GM19240 (cell line): ENCODE measurements around the gene CMSS1.
"Not testable (repeated sequence)": the region's sequence is repeated elsewhere in the genome, so short reads cannot be mapped to it uniquely, and the experiment has no call there.

ENCODE experiments used
- DNase-seq: peaks from one replicate; pipeline ENCODE4 v3.0.0; 2011; ENCODE audit warnings: low spot score; ENCODE audit not compliant: insufficient read length

CMSS1 gene

DNA sequence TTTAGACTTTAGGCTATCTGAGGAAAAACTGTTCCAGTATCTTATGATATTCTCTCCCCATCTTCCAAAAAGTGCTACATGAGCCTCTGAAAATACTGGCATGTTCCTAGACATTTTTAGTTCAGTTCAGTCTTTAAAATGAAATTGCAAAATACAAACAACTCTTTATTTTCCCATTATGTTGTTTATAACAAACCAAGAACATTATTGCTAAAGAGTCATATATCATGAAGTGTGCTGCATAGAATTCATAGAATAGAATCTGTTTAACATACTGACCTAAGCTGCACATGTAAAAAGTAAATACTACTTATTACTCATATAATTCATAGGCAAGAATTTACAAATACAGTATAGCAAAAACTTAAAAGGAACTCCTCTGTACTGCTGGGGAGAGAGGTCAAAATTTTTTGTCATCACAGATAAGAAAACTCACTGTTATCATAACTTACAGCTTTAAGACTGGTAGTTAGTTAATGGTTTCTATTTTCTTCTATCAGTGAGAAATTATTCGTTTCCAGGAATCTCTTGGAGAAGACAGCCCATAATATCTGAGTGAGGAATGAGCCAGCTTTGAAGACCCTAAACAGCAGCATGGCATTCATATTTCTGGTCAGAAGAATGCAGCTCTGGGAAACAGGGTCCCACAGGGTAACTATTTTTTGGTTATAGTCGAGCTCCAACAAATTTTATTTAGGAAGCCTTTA is 264.5 kb downstream of the CMSS1 start:
- DNase-seq, result no peak

GRCh38 chr3:100082714-100083113 is 265.1 kb downstream of the CMSS1 start:
- DNase-seq, result no peak

- no peak for DNase-seq
Measured at GRCh38 chr3:100083209-100083608, 265.5 kb downstream of the CMSS1 start.

DNA sequence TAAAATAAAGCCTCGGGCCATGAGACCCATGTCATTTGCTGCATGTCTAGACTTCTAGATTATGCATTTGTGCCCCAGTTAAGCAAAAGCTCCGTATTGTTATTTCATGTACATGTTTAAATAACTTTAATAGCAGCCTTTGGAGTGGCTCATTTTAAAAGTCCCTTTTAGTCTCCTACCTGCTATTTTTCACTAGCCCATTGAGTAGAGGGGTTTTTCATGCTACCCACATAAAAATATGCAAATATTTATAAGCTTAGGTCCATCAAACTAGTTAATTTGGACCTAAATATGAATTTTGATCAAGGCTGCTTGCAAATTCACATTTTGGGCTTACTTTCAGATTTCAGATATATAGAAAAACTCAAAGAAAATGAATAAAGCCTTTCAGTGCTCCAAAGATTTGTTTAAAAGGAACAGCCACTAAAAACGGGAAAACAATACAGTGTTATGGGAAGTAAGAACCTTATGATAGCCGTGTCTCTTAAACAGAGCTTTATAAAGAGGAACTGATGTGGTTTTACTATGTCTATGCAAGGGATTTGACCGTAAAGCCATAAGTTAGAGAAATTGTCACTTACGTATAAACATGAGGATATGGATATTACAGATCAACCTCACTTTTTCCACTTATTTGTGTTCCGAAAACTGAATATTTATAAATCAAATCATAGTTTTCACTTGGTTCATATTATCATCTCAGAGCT is 266.6 kb downstream of the CMSS1 start:
- DNase-seq, result no peak

DNA sequence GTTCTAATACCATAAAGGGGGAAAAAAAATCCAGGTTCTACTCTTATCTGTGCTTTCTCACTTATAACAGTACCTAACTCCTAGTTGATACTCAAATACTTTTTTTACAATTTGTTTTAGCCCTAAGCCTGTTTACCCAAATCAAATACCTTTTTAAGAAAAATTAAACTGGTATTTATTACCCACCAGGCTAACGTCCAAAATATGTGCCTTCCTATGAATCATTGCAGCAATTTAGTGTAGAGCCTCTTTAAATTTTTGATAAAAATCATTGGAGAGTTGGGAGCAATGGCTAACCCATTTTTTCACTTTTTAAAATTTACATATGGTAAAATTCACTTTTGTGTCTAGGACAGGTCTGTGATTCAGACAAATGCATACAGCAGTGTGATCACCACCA is 268.7 kb downstream of the CMSS1 start:
- no peak for DNase-seq

DNA sequence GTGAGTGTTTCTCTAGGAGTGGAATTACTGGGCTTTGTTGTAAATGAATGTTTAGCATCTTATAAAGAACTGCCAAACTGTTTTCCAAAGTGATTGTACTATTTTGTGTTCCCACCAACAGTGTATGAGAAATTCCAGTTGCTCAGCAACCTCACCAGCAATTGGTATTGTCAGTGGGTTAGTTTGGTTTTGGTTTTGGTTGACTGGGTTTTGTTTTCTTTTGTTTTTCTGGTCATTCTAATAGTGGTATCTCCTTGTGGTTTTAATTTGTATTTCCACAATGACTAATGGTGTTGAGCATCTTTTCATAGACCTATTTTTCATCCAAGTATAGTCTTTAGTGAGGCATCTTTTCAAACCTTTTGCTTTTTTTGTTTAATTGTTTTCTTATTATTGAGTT is 269.5 kb downstream of the CMSS1 start:
- DNase-seq, result no peak

DNA sequence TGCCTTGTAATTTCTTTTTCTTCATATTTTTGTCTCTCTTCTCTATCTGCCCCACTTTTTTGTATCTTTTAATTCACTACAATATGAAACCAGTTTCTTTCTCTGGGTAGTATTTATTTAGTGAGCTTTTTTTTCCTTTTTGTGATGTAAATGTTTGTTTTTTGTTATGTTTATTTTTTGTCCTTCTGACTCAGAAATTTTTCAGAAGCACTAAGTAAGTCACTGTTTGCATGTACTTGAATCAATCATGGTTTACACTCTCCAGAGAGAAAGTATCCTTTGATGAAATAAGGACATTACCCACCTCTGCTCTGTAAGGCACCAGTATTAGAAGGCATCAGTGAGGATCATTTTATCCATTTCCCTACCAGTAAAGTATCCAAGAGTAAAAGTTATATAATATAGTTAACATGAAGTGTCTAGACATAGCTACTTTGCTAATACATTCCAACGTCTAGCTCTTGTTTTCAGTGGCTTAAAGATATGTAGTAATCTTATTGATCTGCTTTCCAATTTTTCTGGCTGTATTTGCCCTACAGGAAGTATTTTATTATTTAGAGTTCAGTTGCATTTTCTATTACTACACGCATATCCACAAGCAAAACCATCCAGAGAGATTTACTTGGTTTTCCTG is 271.2 kb downstream of the CMSS1 start:
- no peak for DNase-seq

GRCh38 chr3:100089812-100090668 is 272.4 kb downstream of the CMSS1 start:
- no peak for DNase-seq

DNA sequence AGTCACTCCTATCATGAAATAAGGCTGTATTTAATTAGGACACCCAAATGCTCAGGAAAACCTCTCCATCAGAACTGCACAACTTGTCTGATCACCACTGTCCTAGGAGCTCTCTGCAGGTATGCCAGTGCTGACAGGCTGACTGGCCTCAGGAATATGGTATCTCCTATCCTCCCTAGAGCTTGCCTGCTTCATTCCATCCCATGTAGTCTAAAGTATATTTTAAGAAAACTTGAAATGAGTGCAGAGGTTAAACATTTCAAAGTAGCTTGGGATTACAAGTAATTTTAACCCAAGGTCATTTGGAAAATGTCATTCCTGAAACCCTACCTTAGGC is 273.0 kb downstream of the CMSS1 start:
- DNase-seq, result no peak

DNA sequence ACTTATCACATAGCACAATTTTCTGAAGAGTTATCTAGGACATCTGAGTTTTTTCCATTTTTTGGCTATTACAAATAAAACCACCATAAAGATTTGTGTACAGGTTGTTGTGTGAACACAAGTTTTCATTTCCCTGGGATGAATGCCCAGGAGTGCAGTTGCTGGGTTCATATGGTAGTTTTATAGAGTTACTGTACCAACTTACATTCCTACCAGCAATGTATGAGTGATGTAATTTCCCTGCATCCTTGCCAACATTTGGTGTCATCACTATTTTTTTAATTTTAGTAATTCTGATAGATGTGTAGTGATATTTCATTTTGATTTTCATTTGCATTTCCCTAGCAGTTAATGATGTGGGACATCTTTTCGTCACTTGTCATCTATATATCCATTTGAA is 276.2 kb downstream of the CMSS1 start:
- no peak for DNase-seq

DNA sequence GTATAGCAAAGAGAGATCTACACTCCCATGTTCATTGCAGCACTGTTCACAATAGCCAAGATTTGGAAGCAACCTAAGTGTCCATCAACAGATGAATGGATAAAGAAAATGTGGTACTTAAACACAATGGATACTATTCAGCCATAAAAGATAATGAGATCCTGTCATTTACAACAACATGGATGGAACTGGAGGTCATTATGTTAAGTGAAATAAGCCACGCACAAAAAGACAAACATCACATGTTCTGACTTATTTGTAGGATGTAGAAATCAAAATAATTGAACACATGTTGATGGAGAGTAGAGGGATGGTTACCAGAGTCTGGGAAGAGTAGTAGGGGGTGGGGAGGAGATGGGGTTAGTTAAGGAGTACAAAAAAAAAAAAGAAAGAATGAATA is 278.6 kb downstream of the CMSS1 start:
- not testable (repeated sequence) for DNase-seq

GRCh38 chr3:100096866-100097265 is 279.2 kb downstream of the CMSS1 start:
- no peak for DNase-seq

DNA sequence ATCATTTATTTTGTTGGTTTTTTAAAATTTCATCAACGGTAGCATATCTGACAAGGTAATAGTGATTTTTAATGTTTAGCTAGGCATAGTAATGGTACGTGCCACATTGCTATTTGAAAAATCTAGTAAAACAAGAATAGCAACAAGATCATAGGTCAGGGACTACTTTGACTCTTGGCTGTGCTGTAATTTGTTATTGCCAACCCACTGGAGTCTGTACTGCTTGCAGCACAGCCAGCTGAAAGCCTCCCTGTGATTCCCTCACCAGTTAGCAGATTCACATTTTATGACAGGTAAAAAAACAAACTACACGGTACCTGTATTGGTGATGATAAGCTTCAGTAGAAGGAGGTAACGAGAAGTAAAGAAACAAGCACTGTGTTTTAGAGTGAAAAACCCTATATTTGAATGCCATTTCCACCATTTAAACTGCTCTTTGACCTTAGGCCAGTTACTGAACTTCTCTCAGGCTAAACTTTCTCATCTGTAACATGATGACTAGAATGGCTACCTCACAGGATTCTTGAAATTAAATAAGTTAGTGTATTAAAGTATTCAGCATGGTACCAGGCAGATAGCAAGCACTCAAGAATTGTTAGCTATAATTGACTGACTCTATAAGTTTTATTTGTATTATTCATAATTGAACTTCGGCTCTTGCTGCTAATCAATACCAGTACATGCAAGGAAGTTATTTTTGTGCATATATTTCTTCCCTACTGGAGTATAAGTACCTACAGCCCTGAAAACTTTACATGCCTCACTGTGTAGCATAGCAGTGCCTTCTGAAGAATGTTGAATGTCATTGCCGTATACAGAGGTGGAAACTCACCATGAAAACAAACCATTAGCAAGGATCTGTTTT is 280.5 kb downstream of the CMSS1 start:
- DNase-seq, result no peak

GRCh38 chr3:100098784-100099070 is 281.1 kb downstream of the CMSS1 start:
- DNase-seq, result no peak

DNA sequence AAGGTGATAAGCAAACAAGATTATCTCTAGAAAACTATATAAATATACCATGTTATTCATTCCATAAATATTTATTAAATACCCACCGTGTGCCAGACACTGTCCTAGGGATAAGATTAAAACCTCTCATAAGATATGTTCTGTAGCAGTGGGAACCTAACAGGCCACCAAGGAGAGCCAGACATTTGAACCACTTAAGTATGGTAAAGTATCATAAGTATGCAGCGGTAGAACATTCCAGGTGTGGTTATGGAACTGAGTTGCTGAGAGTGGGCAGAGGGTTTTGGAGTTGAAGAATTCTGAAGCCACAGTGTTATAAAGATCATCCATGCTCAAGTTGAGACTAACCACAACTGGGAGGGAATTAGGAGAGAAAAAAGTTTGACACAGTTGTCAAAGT is 282.0 kb downstream of the CMSS1 start:
- no peak for DNase-seq

GRCh38 chr3:100100425-100100824 is 282.8 kb downstream of the CMSS1 start:
- no peak for DNase-seq

DNA sequence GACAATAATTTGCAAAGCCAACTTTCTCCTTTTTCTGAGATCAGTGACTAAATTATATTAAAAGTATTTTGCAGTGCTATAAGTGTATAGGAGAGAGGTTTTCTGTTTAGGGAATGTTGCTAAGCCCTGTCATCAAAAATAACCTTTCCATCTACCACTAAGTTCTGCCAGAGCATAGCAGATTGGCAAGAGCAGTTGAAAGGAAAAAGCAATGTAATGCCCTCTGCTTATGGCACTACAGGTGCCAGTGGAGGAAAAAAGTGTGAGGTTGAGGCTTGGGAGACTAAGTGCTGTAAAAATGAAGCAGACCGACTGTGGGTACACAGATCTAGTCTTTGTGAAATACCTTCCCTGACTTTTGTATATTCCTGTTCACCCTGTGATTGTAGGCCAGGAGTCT is 285.1 kb downstream of the CMSS1 start:
- no peak for DNase-seq

DNA sequence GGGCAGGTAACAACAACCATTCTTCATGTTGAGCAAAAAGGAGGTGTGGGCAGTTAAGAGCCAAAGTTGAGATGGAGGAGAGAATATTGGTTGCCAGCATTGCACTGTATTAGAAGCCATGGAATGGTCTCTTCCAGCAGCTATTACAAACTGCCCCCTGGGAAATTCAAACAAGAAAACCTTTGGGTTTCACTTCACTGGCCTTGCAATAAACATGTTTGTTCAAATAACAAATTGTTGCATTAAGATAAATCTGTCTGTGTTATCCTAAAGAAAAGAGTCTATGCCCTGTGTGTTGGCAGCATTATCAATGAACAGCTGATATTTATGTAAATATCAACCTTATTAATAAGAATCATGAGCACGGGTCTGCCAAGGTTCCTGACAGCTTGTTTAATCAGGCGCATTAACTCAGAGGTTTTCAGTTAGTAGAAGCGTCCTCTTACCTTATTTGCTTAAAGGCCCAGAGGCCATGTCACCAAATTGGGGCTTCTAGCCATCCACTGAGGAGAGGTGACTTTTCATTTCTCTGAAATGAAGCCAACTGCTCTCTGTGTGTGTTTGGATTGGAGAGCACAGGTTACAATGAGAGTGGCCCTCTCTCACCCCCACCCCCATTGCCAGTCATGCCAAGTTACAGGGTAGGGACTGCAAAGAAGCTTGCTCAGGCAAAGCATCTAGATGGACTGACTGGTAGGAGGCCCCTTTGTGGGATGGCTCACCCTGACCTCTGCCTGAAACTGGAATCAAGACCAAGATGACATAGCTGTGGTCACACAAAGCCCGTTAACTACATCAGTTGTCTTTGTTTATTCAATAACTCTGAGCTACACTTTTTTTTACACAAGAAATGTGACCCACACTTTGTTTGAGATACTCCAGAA is 286.1 kb downstream of the CMSS1 start:
- DNase-seq, result peak; percentile 31

DNA sequence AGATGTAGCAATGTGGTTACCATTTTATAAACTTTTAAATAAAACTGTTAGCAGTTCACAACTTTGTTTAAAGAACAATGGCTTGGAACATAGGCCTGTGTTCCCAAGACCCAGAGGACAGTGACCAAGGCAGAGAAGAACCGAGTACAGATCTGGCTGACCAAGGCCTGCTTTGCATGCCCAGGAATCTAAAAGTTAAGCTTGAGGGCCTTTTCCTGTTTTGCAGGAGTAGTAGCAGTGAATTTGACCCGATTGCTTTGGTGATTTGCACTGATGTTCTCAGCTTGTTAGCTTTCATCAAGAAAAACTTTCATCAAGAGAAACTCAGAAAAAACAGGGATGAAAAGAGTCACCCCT is 286.8 kb downstream of the CMSS1 start:
- no peak for DNase-seq

DNA sequence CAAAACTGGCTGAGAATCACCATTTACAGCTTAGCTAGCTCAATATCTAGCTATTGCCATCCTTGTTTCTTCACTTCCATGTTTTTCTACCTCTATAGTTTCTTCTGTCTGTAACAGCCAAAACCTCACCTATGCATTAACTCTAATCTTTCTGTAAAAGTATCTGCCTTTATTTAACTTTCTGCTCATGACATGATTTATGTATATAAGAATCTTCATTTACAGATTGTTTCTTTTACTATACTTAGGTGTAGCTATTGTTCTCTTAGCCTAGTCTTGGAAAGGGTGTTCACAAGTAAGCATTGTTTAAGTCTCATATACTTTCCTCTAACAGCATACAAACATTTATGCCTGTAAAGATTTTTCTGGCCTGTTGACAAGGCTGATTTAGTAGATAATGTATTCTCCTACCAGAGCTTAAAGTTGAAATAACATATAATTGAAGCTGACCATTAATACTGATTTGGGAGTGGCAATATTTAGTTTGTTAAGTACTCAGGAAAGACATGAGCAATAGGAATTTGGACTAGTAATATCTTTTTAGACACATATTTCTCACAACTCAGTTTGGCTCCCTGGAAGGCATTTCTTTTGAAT is 287.3 kb downstream of the CMSS1 start:
- no peak for DNase-seq
